MM.1S (cell line): Measurements from ENCODE around the gene WDR88.

Experiments
- DNase-seq: peaks from one replicate; pipeline ENCODE4 v3.0.0-alpha.2; 2015
- H2AFZ ChIP-seq: fragments of 300-600 bp; sonication (generic); 2 replicates; pipeline ENCODE4 v1.6.0; 2016; ENCODE audit warnings: antibody characterized with exemption, low read length
- H3F3A ChIP-seq: fragments of 300-600 bp; sonication (generic); 2 replicates; pipeline ENCODE4 v1.6.1; 2016; ENCODE audit warnings: mild to moderate bottlenecking, antibody characterized with exemption, low read length, moderate library complexity, mixed read lengths; ENCODE audit not compliant: insufficient read depth
- H3K27ac ChIP-seq: fragments of 300-600 bp; sonication (generic); 2 replicates; pipeline ENCODE4 v1.5.1; 2016; ENCODE audit warnings: mild to moderate bottlenecking, low read length
- H3K27me3 ChIP-seq: fragments of 300-600 bp; sonication (generic); replicated peaks from 2 replicates; pipeline ENCODE4 v1.6.0; 2016; ENCODE audit warnings: low read length; ENCODE audit not compliant: insufficient read depth
- H3K36me3 ChIP-seq: fragments of 300-600 bp; sonication (generic); replicated peaks from 2 replicates; pipeline ENCODE4 v1.6.1; 2016; ENCODE audit warnings: mild to moderate bottlenecking, low read length, mixed read lengths; ENCODE audit not compliant: insufficient read depth
- H3K4me1 ChIP-seq: fragments of 300-600 bp; sonication (generic); 2 replicates; pipeline ENCODE4 v1.6.1; 2016; ENCODE audit warnings: low read length, mixed read lengths
- H3K4me2 ChIP-seq: fragments of 300-600 bp; sonication (generic); 2 replicates; pipeline ENCODE4 v1.6.0; 2016; ENCODE audit warnings: low read depth, low read length
- H3K4me3 ChIP-seq: fragments of 300-600 bp; sonication (generic); 2 replicates; pipeline ENCODE4 v1.5.1; 2016; ENCODE audit warnings: low read length, mixed read lengths
- H3K79me2 ChIP-seq: fragments of 300-600 bp; sonication (generic); 2 replicates; pipeline ENCODE4 v1.6.1; 2016; ENCODE audit warnings: mixed run types, low read length, mixed read lengths
- H3K9ac ChIP-seq: fragments of 300-600 bp; sonication (generic); 2 replicates; pipeline ENCODE4 v1.6.1; 2016; ENCODE audit warnings: low read length, mixed read lengths
- H3K9me2 ChIP-seq: fragments of 300-600 bp; sonication (generic); replicated peaks from 2 replicates; pipeline ENCODE4 v1.6.1; 2016; ENCODE audit warnings: mild to moderate bottlenecking, low read length, mixed read lengths; ENCODE audit not compliant: insufficient read depth
- H3K9me3 ChIP-seq: fragments of 300-600 bp; sonication (generic); replicated peaks from 2 replicates; pipeline ENCODE4 v1.6.1; 2016; ENCODE audit warnings: mild to moderate bottlenecking, low read length, mixed read lengths; ENCODE audit not compliant: insufficient read depth
- H4K20me1 ChIP-seq: fragments of 300-600 bp; sonication (generic); 2 replicates; pipeline ENCODE4 v1.6.1; 2016; ENCODE audit warnings: mild to moderate bottlenecking, low read length, moderate library complexity, mixed read lengths; ENCODE audit not compliant: insufficient read depth
- CTCF ChIP-seq: fragments of 300-600 bp; sonication (generic); IDR thresholded peaks from 2 replicates; pipeline ENCODE4 v1.5.1; 2016; ENCODE audit warnings: antibody characterized with exemption, low read length, mixed read lengths
- EZH2 ChIP-seq: fragments of 300-600 bp; sonication (generic); optimal IDR thresholded peaks from 2 replicates; pipeline ENCODE3; 2017; ENCODE audit warnings: low read depth, mild to moderate bottlenecking, antibody characterized with exemption, low read length, mixed read lengths
- EZH2phosphoT487 ChIP-seq: fragments of 300-600 bp; sonication (generic); IDR thresholded peaks from 2 replicates; pipeline ENCODE4 v1.6.1; 2018; ENCODE audit warnings: antibody characterized with exemption, low read length

The WDR88 gene

DNA sequence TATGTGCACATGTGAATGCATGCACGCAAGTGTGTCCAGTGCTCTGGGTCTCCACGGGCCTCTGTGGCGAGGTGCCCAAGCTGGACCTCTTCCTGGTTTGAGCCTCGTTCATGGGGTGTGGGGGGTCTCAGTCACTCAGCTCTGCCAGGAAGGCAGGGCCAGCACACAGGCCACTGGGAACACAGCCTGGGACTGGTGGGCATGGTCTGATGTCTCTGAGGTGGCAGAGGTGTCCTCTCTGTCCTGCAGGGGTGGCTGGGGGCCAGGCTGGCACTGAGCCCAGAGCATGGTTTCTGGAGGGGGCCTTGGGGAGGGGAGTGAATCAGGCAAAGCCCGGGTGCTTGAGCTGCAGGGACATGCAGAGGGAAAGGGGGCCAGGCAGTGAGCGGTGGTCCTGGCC is 71.6 kb downstream of the WDR88 start:
- Histone ChIP-seq H3K4me3 (no peak overlapping the region), H3K4me2 (no peak overlapping the region), H3K79me2 (no peaks in the 10 kb centered on the region), H3K27me3 (no peaks in the 10 kb centered on the region), H3K9me3 (no peaks in the 10 kb centered on the region), H4K20me1 (no peaks in the 10 kb centered on the region), H3K4me1 (no peaks in the 10 kb centered on the region), H3K27ac (no peak overlapping the region), H3K9ac (no peak overlapping the region), H2AFZ (no peak overlapping the region), H3F3A (no peaks in the 10 kb centered on the region), H3K36me3 (no peaks in the 10 kb centered on the region), H3K9me2 (no peaks in the 10 kb centered on the region)
- TF ChIP-seq EZH2 (no peak), EZH2phosphoT487 (no peak), CTCF (no peak)
- no peak for DNase-seq

- Histone ChIP-seq H3K9me3 (no peaks in the 10 kb centered on the region), H4K20me1 (no peaks in the 10 kb centered on the region), H3K27me3 (peaks cover 5% of the 10 kb centered on the region), H2AFZ (no peak overlapping the region), H3K9ac (no peak overlapping the region), H3K4me1 (no peaks in the 10 kb centered on the region), H3K79me2 (no peaks in the 10 kb centered on the region), H3K4me2 (no peak overlapping the region), H3F3A (no peaks in the 10 kb centered on the region), H3K27ac (no peak overlapping the region), H3K9me2 (no peaks in the 10 kb centered on the region), H3K4me3 (no peak overlapping the region), H3K36me3 (no peaks in the 10 kb centered on the region)
- no peak for DNase-seq
- TF ChIP-seq CTCF (no peak), EZH2 (no peak), EZH2phosphoT487 (no peak)
Observed at GRCh38 chr19:33204136-33204973, 72.4 kb downstream of the WDR88 start.

DNA sequence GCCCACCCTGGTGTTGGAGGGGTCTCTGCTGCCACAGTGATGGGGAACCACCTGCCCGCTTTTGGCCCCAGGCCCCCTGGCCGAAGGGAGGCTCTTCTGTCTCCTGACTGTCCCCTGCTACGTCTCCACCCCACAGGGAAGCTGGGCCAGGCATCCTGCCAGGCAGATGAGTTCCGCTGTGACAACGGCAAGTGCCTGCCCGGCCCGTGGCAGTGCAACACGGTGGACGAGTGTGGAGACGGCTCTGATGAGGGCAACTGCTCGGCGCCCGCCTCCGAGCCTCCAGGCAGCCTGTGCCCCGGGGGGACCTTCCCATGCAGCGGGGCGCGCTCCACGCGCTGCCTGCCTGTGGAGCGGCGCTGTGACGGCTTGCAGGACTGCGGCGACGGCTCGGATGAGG is 73.2 kb downstream of the WDR88 start:
- no peaks in the 10 kb centered on the region for H3K36me3 ChIP-seq
- TF ChIP-seq EZH2phosphoT487 (no peak), EZH2 (no peak), CTCF (no peak)

More for the DNA sequence above, 73.2 kb downstream of the WDR88 start:
- H4K20me1 ChIP-seq = no peaks in the 10 kb centered on the region
- no peaks in the 10 kb centered on the region for H3K4me1 ChIP-seq
- no peak overlapping the region for H3K27ac ChIP-seq
- no peak overlapping the region for H3K9ac ChIP-seq
- no peak overlapping the region for H3K4me3 ChIP-seq
- H3K9me3 ChIP-seq = no peaks in the 10 kb centered on the region
- no peaks in the 10 kb centered on the region for H3K79me2 ChIP-seq
- H3K4me2 ChIP-seq = no peak overlapping the region
- DNase-seq = no peak
- H2AFZ ChIP-seq = no peak overlapping the region
- H3K9me2 ChIP-seq = no peaks in the 10 kb centered on the region
- no peaks in the 10 kb centered on the region for H3F3A ChIP-seq
- peaks cover 11% of the 10 kb centered on the region for H3K27me3 ChIP-seq
